Stimulated activated CD8-positive, alpha-beta memory T cell treated with anti-CD3 and anti-CD28 coated beads, Interleukin-15, amount 100 ng/mL, for 1 hour (primary cell): ENCODE data around the gene PPP2R5E.
"Not testable (repeated sequence)": the region's sequence is repeated elsewhere in the genome, so short reads cannot be mapped to it uniquely, and the experiment has no call there.

Experiments used
- DNase-seq: peaks from one replicate; pipeline ENCODE4 v3.0.0-alpha.2; 2020; ENCODE audit warnings: low read depth

The PPP2R5E gene

DNA sequence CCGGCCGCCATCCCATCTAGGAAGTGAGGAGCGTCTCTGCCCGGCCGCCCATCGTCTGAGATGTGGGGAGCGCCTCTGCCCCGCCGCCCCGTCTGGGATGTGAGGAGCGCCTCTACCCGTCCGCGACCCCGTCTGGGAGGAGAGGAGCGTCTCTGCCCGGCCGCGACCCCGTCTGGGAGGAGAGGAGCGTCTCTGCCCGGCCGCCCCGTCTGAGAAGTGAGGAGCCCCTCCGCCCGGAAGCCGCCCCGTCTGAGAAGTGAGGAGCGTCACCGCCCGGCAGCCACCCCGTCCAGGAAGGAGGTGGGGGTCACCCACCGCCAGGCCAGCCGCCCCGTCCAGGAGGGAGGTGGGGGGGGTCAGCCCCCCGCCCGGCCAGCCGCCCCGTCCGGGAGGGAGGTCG lies 20.7 kb downstream of the PPP2R5E start:
- not testable (repeated sequence) for DNase-seq

DNA sequence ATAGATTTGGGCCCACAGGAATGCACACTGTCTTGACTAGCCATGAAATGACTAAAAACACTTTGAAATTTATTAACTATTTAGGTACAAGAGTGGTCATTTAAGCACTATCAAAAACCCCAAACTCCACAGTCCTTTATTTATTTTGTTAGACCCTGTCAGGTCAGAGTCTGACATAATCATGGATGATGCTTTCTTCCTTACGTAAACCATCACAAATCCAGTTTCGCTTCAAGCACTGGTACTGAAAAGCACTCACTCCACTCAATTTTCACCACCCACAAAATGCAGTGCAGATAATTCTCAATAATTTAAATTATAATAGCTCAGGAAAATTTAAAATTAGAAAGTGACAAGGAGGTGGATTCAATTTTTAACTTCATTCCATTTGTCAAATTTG lies 25.8 kb downstream of the PPP2R5E start:
- DNase-seq: no peak

- DNase-seq: no peak
Observed at GRCh38 chr14:63515240-63515639, 27.9 kb downstream of the PPP2R5E start.

DNA sequence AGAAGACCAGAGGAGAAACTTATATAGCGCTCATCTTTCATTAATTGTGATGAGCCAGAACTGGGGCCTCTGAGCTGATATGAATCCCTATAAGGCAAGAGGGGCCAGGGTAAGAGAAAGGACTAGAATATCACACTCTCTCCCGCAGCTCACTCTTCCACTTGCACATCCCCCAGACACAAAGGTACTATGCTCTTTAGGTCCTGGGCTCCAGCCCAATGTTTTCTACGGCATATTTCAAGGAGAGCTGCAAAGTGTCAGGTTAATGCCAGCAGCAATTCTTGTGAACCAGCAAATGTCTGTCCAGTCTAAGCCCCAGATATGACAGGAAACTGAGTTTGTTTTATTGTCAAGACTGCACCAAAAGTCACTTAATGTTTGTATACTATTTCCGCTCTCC lies 29.4 kb downstream of the PPP2R5E start:
- no peak for DNase-seq

DNA sequence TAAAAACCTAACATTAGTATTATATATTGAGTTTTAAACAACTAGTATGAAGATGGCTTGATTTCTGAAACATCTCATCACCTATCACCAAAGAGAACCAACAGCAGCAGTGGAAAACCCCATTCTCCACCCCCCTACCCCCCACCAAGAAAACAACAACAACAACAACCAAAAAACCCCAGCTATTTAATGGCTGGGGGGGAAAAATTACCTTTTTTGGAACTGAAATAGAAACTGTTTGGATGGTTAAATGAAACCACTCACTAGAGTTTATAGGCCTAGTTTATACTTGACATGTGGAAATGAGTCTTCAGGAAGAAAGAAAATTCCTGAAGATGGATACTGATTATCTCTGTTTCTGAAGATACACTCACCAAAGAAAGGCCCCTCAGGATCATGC lies 30.3 kb downstream of the PPP2R5E start:
- DNase-seq: no peak

GRCh38 chr14:63510538-63510937 lies 32.6 kb downstream of the PPP2R5E start:
- no peak for DNase-seq

DNA sequence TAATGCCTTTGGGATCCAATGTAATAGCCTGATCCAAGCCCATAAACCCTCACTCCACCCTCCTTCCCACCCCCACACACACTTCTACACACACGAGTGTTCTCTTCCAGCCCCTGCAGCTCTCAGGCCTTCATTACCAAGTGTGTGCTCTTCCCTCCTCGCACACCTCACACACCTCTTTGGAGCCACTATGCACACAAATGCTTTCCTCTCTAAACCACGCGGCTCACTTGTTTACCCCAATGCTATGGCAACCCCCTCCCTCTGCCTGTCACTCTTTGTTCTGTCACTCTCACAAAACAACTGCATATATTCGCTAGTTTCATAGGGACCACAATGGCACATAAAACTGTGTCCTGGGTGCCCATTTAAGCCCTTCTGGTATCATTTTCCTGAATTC lies 35.1 kb downstream of the PPP2R5E start:
- DNase-seq: no peak

DNA sequence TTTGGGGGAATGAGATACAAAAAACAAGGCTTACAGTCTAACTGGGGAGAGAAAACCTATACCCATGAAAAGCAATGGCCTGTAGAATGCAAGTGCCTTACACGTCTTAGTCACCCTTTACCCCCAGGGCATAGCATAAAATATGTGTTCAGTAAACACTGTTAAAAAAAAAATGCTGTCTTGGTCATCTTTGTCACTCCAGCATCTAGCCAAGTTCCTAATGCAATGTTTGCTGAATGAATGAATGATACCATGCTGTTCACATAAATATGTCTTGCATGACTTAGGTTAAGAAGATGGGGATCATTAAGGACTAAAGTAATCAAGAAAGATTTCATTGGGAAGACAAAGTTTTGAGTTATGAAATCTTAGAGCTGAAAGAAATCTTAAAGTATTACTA lies 38.5 kb downstream of the PPP2R5E start:
- DNase-seq: no peak

DNA sequence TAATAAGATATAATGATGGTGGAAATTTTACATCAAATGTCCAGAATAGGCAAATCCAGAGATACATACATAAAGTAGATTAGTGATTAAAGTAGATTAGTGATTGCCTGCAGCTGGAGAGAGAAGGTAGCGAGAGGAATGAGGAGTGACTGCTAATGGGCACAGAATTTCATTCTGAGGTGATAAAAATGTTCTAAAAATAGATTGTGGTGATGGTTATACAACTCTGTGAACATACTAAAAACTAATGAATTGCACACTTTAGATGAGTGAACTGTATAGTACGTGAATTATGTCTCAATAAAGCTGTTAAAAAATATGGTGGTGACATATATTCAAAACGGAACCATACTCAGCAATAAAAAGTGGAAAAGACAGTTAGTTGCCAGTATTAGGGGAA lies 41.7 kb downstream of the PPP2R5E start:
- no peak for DNase-seq

DNA sequence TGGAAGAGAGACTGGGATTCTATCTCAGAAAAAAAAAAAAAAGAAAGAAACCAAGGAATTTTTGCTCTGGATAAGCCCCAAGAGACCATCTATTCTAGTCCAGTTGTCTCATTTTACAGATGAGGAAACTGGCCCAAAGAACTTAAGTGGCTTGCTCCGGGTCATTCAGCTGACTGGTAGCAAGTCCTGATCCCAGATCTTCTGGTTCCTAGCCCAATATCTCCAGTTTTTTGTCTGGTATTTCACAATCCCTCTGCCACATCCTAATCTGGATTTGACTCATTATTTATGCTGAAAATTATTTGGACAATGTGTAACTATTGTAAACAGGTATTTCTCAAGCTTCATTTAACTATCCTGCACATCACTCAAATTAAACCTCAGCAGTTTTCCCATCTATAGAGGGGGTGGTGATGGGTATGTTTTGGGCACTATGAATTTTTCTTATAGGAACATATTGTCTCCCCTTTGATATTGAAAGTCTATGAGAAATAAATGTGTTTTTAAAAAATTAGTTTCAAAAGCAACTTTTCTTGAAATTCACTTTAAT lies 43.4 kb downstream of the PPP2R5E start:
- no peak for DNase-seq

- DNase-seq: no peak
Observed at GRCh38 chr14:63496837-63497400, 46.3 kb downstream of the PPP2R5E start.

DNA sequence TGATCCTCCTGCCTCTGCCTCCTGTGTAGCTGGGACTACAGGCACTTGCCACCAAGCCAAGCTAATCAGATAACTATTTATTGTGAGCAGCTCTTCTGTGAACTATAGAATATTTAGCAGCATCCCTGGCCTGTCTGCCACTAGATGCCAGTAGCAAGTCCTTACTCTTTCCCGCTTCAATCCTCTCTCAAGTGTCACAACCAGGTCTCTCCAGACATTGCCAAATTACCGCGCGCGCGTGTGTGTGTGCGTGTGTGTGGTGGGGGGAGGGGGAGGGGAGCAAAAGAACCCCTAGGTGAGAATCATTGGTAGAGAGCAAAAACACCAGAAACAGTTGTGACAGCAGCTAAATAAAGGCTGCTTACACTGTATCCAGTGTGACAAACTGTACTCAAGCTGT lies 49.9 kb downstream of the PPP2R5E start:
- no peak for DNase-seq

DNA sequence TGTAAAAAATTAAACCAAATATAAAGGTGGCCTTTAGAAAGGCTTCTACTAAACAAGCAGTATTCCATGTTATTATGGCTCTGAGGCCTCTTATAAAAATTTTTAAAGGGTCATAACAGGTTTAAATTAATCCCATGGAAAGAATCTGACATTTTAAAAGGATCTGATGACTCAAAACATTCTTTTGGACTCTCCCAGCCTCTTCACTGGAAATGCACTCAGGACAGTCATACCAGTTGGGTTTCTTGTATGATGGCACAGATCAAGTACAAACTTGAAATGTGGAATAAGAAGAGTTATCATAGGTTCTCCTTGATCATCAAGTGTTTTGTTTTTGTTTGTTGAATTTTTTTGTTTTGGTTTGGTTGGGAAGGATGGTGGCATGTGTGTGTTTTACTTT lies 50.8 kb downstream of the PPP2R5E start:
- DNase-seq: no peak

DNA sequence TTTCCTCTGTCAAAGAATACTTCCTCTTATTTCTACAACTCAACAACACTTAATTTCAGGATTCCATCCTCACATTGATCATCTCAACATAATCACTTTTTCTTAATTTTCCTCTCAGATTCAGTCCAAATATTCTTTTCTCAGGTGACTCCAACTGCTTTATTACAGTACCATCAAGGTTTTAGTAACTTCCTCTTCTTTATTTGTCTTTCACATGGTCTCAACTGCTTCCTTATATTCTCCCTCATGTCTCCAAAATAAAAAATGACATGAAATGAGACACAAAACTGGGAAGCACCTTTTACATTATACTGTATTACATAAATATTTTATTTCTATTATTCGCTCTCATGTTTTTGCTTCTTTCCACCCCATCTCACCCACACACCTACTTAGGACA lies 55.5 kb downstream of the PPP2R5E start:
- DNase-seq: no peak

DNA sequence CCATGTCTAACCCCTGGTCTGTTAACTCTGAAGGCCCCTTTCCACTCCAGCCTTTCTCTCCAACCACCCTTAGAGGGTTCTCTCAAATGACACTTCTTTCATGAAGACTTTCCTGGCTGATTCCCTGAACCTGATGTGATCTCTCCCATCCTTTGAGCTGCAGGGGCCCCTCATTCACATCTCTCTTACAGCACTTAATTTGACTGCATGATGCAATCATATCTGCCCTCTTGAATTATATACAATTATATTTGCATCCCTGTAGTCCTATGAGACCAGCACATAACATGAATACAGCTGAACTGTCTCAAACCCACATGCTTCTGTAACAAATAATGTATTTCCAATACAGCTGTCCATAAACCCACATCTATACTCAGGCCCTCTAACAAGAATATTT lies 56.4 kb downstream of the PPP2R5E start:
- no peak for DNase-seq

GRCh38 chr14:63483315-63483714 lies 59.9 kb downstream of the PPP2R5E start:
- DNase-seq: no peak

DNA sequence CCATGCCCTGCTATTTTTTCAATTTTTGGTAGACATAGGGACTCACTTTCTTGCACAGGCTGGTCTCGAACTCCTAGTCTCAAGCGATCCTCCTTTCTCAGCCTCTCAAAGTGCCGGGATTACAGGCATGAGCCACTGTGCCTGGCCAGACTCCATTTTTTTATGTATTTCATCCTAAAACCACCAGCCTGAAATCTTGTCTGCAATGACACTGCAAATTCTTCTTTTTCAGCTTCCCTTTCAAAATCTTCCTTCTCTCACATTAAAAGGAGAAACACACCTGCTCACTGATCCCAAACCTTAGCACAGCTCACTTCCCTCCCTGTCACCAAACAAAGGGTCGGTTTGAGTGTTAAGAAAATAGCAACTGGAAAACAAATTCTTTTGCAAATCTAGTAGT lies 62.6 kb downstream of the PPP2R5E start:
- no peak for DNase-seq

- DNase-seq: no peak
Observed at GRCh38 chr14:63478437-63478852, 64.7 kb downstream of the PPP2R5E start.

- no peak for DNase-seq
Observed at GRCh38 chr14:63478010-63478409, 65.2 kb downstream of the PPP2R5E start.

- DNase-seq: no peak
Observed at GRCh38 chr14:63477556-63477955, 65.6 kb downstream of the PPP2R5E start.

GRCh38 chr14:63475761-63476160 lies 67.4 kb downstream of the PPP2R5E start:
- DNase-seq: no peak

DNA sequence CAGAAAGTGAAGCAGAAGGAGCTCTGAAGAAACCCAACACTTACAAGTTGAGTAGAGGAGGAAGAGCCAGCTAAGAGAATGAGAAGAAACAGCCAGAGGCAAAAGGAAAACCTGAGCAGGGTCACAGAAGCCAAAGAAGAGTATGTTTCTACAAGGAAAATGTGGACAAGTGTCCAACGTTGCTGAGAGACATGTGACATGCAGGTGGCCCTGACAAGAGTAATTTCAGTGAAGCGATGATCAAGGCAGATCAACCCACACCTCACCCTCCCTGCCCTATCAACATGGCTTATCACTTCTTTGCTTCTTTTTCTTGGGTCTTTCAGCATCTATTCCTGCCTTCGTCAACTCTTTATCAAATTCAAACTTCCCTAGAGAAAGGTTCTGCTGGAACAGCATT lies 68.3 kb downstream of the PPP2R5E start:
- DNase-seq: no peak

DNA sequence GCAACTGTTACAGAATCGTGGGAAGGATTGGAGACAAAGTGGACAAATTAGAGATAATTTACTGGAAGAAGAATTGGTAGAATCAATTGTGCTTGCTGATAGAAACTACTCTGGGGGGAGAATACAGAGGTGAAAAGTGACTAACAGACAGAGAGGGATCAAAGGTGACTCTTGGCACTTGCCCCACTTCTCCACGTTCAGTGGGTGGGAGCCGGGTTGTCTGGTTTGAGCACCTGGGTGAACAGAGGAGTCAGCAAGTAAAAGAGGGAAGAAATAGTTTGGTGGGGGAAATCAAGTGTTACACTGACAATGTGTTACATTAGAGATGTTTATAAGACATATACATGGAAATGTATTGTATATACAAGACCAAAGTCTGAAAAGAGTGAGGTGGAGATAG lies 69.1 kb downstream of the PPP2R5E start:
- no peak for DNase-seq

DNA sequence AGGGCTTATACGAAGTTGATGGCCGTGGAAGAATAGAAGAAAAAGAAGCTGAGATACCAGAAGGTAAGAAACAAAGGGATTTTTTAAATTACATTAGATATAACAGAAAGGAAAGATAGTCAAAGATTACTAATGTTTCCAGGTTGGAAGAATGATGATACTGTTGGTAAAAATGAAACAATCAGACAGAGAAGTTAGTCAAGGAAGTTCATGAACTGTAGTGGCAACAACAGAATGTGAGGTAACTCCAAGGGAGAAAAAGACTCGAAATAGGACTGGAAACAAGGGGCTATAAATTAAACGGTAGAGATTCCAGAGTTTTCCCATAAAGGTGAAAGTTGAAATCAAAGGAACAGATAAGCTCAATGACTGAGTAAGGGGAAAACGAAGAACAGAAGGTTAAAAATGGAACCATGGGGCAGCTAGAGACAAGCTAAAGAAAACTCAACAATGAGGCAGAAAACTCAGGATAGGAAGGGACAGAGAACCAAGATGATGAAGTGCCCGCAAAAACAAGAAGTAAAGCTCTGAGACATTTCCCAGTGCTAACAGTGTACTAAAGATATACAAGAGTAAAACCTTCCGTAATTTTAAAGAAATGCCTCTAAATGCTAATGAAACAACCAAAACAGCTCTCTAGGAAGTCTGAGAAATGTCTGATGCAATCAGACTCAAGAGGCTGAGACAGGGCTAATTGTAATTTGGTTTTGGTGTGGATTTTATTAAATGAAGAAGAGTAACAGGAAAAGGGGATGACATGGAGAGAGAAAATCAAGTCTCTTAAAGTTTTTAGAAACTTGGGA lies 70.0 kb downstream of the PPP2R5E start:
- no peak for DNase-seq
